Epithelial cell of esophagus (primary cell): Measurements from ENCODE around the gene DNAJC25.
"Not testable (repeated sequence)": the region's sequence is repeated elsewhere in the genome, so short reads cannot be mapped to it uniquely, and the experiment has no call there.

ENCODE experiments used
- DNase-seq: peaks from one replicate; pipeline ENCODE4 v3.0.0; 2010; ENCODE audit warnings: low read depth
- H3K4me3 ChIP-seq: 2 replicates; pipeline ENCODE4 v1.5.1; 2011; ENCODE audit warnings: mild to moderate bottlenecking, low read length, control low read depth
- TF ChIP-seq, protein P1 (sequence below): IDR thresholded peaks from 2 replicates; pipeline ENCODE4 v1.5.1; 2011; ENCODE audit warnings: low read depth, mild to moderate bottlenecking, low read length, control low read depth, inconsistent platforms; ENCODE audit not compliant: insufficient read depth; ENCODE audit errors: missing control alignments

DNAJC25 gene

DNA sequence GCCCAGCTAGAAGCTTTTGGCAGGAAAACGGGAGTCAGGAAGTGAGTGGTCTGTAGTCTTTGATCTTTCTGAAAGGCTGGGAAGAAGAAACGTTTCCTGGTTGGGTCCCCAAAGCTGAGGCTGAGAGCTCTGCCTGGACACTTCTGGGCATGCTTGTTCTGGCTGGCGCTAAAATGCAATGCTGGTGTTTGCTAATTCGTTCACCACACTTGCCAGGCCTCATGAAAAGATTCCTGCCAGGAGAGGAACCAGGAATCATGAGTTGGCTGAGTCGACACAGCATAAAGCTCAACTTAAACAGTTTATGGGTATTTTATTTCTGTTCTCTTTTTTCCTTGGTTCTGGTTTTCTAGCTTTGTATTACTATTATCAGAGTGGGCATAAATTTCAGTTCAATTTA, 21.0 kb upstream of the DNAJC25 start:
- TF ChIP-seq, protein P1, sequence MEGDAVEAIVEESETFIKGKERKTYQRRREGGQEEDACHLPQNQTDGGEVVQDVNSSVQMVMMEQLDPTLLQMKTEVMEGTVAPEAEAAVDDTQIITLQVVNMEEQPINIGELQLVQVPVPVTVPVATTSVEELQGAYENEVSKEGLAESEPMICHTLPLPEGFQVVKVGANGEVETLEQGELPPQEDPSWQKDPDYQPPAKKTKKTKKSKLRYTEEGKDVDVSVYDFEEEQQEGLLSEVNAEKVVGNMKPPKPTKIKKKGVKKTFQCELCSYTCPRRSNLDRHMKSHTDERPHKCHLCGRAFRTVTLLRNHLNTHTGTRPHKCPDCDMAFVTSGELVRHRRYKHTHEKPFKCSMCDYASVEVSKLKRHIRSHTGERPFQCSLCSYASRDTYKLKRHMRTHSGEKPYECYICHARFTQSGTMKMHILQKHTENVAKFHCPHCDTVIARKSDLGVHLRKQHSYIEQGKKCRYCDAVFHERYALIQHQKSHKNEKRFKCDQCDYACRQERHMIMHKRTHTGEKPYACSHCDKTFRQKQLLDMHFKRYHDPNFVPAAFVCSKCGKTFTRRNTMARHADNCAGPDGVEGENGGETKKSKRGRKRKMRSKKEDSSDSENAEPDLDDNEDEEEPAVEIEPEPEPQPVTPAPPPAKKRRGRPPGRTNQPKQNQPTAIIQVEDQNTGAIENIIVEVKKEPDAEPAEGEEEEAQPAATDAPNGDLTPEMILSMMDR: no peak
- DNase-seq: peak; percentile 47
- H3K4me3 ChIP-seq: no peak overlapping the region

DNA sequence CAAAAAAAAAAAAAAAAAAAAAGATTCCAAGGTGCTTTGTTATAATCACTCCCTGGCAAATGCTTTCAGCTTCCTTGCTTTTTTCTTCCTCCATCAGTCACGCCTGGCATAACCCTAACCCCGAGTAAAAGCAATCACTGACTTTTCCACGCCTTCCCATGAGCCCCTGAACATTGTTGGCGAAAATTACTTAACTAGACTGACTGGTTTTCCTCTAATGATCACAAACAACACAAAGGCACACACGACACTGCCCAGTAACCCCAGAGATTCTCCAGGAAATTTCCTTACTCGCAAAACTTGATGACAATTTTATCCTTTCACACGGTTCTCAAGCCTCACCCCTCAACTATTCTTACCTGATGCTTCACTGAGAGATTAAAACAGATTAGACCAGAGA, 20.3 kb upstream of the DNAJC25 start:
- TF ChIP-seq, protein P1: no peak
- peak; percentile 41 for DNase-seq
- H3K4me3 ChIP-seq: no peak overlapping the region

DNA sequence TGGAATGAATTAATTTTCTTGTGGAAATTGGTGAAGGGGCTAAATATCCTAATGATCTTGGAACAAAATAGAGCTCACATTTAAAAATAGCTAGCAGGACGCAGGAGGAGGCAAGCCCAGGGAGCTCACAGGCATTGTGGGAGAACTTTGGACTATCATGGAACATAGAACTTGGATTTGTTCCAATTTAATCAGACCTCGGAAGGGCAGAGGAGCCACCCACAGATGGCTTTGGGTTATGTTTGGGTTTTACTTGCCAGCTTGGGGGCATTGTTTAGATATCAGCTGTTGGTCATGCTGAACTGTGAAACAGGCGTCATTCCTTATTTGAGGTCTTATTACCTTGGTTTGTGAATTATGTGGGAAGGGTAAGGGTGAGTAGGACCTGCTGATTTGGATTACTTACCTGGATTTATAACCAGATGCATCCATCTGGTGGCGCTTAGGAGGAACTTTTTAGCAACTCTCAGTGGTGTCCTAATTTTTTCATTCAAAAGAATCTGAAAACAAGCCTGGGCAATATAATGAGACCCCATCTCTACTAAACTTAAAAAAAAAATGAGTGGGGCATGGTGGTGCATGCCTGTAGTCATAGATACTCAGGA, 17.6 kb upstream of the DNAJC25 start:
- DNase-seq: no peak
- TF ChIP-seq, protein P1: no peak

DNA sequence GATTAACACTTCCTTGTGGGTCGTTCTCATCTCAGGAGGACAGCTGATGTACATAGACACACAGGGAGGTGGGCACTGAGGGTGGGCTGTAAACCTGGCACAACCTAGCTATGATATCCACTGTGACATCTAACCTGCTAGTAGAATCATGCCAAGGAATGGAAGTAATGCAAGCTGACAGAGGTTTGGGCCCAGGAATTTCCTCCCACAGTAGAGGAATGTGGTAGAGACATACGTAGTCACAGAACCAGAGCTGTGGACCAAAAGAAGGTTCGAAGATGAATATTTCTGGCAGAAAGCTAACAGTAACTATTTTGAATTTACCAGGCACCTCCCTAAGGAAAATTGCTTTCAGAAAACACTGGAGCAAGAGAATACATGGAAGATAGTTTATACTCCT, 15.2 kb upstream of the DNAJC25 start:
- TF ChIP-seq, protein P1: no peak

More for the DNA sequence above, 17.6 kb upstream of the DNAJC25 start:
- H3K4me3 ChIP-seq: no peak overlapping the region

DNA sequence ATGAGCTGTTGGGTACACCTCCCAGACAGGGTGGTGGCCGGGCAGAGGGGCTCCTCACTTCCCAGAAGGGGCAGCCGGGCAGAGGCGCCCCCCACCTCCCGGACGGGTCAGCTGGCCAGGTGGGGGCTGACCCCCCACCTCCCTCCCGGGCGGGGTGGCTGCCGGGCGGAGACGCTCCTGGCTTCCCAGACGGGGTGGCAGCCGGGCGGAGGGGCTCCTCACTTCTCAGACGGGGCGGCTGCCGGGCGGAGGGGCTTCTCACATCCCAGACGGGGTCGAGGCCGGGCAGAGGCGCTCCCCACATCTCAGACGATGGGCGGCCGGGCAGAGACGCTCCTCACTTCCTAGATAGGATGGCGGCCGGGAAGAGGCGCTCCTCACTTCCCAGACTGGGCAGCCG, 13.8 kb upstream of the DNAJC25 start:
- not testable (repeated sequence) for DNase-seq, H3K4me3 ChIP-seq

More for the DNA sequence above, 15.2 kb upstream of the DNAJC25 start:
- no peak overlapping the region for H3K4me3 ChIP-seq
- no peak for DNase-seq

DNA sequence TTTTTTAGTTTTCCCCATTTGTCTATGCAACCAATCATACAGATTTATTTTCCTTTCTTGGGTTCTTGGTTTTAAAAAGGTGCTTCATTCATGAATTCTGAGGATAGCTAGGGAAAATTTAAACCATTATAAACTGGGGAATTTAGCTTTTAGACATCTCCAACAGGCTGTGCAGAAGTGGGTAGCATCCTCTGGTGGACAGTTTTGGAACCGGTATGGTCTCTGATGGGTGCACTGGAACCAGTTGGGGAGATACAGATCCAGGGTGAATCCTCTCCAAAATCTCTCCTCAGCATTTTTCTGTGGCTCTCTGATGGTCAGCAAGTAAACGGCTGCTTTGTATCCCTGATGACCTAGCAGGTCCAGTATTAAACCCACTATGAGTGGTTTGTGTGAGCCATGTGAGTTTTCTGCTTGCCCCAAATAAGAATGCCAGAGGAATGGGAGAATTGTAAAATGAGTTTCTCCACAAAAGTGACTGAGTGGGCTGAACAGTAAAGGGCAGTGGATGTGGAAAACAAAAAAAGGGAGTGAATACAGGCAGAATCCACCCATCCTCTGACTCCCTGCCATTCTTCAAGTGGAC, 9.1 kb upstream of the DNAJC25 start:
- H3K4me3 ChIP-seq: no peak overlapping the region
- peak; percentile 66 for DNase-seq
- TF ChIP-seq, protein P1: peak; percentile 99

DNA sequence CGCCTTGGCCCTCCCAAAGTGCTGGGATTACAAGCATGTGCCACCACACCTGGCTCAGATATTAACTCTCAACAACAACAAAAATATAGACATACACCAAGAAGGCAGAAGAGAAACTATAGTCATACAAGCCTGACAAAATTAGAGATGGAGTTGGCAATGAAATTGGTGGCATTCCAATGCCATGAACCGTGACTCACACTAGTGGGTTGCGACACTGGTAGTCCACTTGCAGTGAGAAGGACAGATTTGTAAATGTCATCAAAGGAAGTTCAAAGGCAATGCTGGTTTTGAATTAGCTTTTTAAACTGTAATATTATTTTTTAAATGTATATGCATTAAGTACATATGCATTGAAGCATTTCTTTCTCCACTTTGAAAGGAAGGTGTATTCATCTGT, 8.5 kb upstream of the DNAJC25 start:
- TF ChIP-seq, protein P1: no peak
- peak; percentile 78 for DNase-seq
- H3K4me3 ChIP-seq: no peak overlapping the region
